Activated naive CD4-positive, alpha-beta T cell treated with anti-CD3 and anti-CD28 coated beads for 36 hours (primary cell): ENCODE measurements around the gene SDHA. TPM values are rescaled to one million over a fixed set of nuclear protein-coding genes. Genes with fewer than 3 reads are reported as not detected.
A peak's percentile ranks its signal among the peaks of the same experiment; 100 is the strongest.
"Not testable (repeated sequence)": the region's sequence is repeated elsewhere in the genome, so short reads cannot be mapped to it uniquely, and the experiment has no call there.

Source experiments
- CTCF ChIA-PET: fragments of 350-600 bp; sonication (Branson Sonifier 250); formaldehyde crosslinking; loops from one replicate; lab custom pipeline; 2021; ENCODE audit warnings: antibody characterized with exemption; lab: Charles Lee
- DNase-seq: peaks from one replicate; pipeline ENCODE4 v3.0.0-alpha.2; 2020
- H3K27ac Mint-ChIP-seq: one replicate; pipeline ENCODE4 v1.8.0; 2021; ENCODE audit warnings: mild to moderate bottlenecking, mixed read lengths
- H3K27me3 Mint-ChIP-seq: one replicate; pipeline ENCODE4 v1.8.0; 2021; ENCODE audit warnings: low read depth, mixed read lengths
- H3K36me3 Mint-ChIP-seq: one replicate; pipeline ENCODE4 v1.8.0; 2021; ENCODE audit warnings: low read depth, mixed read lengths
- H3K4me1 Mint-ChIP-seq: one replicate; pipeline ENCODE4 v1.8.0; 2021; ENCODE audit warnings: low read depth, mixed read lengths
- H3K4me3 Mint-ChIP-seq: one replicate; pipeline ENCODE4 v1.8.0; 2021; ENCODE audit warnings: mild to moderate bottlenecking, moderate library complexity, mixed read lengths
- H3K9me3 Mint-ChIP-seq: one replicate; pipeline ENCODE4 v1.8.0; 2021; ENCODE audit warnings: mixed read lengths
- intact Hi-C: fragments of 100-400 bp; cut with micrococcal nuclease; formaldehyde crosslinking; loops from one replicate; pipeline ENCODE4 v1.15.1; 2023
- total RNA-seq, 2 experiments: library from RNA; stranded (reverse); gene quantifications; one replicate each; pipeline ENCODE4 v1.2.3, GENCODE V29; 2021

SDHA gene
- total RNA-seq, 2 experiments from 2014 or later, result 133 to 136 TPM

- CTCF ChIA-PET, H3K9me3 Mint-ChIP-seq, DNase-seq, H3K27me3 Mint-ChIP-seq, intact Hi-C loops, H3K4me1 Mint-ChIP-seq, H3K4me3 Mint-ChIP-seq, H3K27ac Mint-ChIP-seq: not testable (repeated sequence)
- H3K36me3 Mint-ChIP-seq, result peaks cover 14% of the 10 kb centered on the region
These were observed 45.3 kb downstream of the SDHA start for GRCh38 chr5:263275-263974.

DNA sequence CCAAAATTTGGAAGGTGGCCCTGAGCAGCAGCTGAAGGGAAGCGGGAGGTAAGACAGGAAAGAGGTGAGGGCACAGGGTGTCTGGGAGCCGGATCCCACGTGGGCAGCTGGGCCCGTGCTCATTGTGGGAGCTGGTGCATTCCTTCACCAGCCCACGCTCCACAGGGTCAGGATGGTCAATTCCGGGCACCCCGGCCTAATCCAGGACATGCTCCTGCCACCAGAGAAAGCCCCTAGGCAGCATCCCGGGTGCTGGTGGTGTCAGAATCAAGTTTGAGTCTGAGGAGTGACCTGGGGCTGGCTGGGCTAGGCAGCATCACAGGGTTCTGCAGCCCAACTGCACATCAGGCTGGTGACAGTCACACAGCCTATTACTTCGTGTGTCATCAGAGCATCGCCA, 46.2 kb downstream of the SDHA start:
- Mint-ChIP-seq H3K4me3 (no peak overlapping the region), H3K4me1 (peaks cover 5% of the 10 kb centered on the region), H3K36me3 (peaks cover 10% of the 10 kb centered on the region), H3K27ac (no peak overlapping the region), H3K27me3 (no peaks in the 10 kb centered on the region), H3K9me3 (peaks cover 2% of the 10 kb centered on the region)
- DNase-seq, result no peak
- CTCF ChIA-PET, result no interaction called here
- intact Hi-C loops, result no loop called here

DNA sequence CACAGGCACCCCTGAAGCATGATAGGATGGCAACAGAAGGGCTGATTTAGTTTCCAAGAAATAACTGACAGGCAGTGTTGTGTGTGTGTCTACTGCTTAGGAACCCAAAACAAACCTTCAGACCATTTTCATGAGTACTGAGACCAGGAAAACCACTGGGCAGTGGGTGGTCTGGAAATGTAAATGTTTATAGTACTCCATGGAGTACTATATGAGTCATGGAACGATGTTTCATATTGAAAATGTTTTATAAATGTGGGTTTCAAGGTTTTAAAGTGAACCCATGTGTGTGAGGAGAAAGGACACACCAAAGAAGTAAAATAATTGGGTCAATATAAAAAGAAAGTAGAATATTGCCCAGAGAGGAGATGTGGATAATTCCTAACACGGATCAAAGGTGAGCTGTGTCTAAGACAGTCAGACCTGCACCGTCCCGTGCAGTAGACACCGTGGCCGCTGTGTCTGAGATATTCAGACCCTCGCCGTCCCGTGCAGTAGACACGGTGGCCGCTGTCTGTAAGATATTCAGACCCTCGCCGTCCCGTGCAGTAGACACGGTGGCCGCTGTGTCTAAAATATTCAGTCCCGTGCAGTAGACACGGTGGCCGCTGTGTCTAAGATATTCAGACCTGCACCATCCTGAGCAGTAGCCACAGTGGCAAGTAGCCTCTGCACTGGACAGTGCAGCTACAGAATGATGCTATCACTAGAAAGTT, 48.3 kb downstream of the SDHA start:
- DNase-seq, H3K27ac Mint-ChIP-seq, intact Hi-C loops, CTCF ChIA-PET, H3K27me3 Mint-ChIP-seq, H3K9me3 Mint-ChIP-seq, H3K4me3 Mint-ChIP-seq: not testable (repeated sequence)
- H3K36me3 Mint-ChIP-seq, result peaks cover 10% of the 10 kb centered on the region
- peaks cover 13% of the 10 kb centered on the region for H3K4me1 Mint-ChIP-seq

- CTCF ChIA-PET, result no interaction called here
- no peak overlapping the region for H3K27ac Mint-ChIP-seq
These were observed 49.6 kb downstream of the SDHA start for GRCh38 chr5:267716-268115.

GRCh38 chr5:270340-270739, 52.2 kb downstream of the SDHA start:
- peak overlapping the region; percentile 88 for H3K4me3 Mint-ChIP-seq
- no peak for DNase-seq
- CTCF ChIA-PET, result no interaction called here
- H3K9me3 Mint-ChIP-seq, result no peaks in the 10 kb centered on the region
- peaks cover 18% of the 10 kb centered on the region for H3K36me3 Mint-ChIP-seq
- H3K27me3 Mint-ChIP-seq, result no peaks in the 10 kb centered on the region
- H3K4me1 Mint-ChIP-seq, result peaks cover 38% of the 10 kb centered on the region
- peak overlapping the region; percentile 69 for H3K27ac Mint-ChIP-seq
- intact Hi-C loops, result loop anchor here (2.0 to 5.0 kb wide), 3 partner anchors 122 to 1362 kb away; partner anchors contain the start of gene CEP72

More at GRCh38 chr5:267716-268115, 49.6 kb downstream of the SDHA start:
- intact Hi-C loops, result no loop called here
- Mint-ChIP-seq H3K4me3 (no peak overlapping the region), H3K4me1 (peaks cover 15% of the 10 kb centered on the region), H3K27me3 (no peaks in the 10 kb centered on the region), H3K9me3 (no peaks in the 10 kb centered on the region), H3K36me3 (peaks cover 8% of the 10 kb centered on the region)
- no peak for DNase-seq

DNA sequence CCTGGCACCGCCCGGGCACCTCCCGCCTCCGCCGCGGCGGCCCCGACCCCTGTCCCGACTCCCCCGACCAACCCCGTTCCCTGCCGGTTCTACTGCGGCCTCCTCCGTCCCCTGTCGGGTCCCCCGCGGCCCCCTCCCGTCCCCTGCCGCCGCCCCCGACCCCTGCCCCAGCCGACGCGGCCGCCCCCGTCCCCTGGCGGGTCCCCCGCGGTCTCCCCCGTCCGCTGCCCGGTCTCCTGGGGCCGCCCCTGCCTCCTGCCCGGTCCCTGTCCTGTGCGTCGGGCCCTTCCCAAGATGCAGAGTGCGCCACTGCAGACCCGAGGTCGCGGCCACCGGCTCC, 53.7 kb downstream of the SDHA start:
- Mint-ChIP-seq H3K36me3 (peaks cover 23% of the 10 kb centered on the region), H3K4me1 (peaks cover 36% of the 10 kb centered on the region), H3K4me3 (peak overlapping the region; percentile 88)
- H3K27me3 Mint-ChIP-seq, CTCF ChIA-PET, H3K27ac Mint-ChIP-seq, DNase-seq, H3K9me3 Mint-ChIP-seq: not testable (repeated sequence)
- intact Hi-C loops, result loop anchor here (1.0 to 5.0 kb wide), 5 partner anchors 53 to 1361 kb away; partner anchors contain the start of genes CCDC127, CEP72 and SDHA

DNA sequence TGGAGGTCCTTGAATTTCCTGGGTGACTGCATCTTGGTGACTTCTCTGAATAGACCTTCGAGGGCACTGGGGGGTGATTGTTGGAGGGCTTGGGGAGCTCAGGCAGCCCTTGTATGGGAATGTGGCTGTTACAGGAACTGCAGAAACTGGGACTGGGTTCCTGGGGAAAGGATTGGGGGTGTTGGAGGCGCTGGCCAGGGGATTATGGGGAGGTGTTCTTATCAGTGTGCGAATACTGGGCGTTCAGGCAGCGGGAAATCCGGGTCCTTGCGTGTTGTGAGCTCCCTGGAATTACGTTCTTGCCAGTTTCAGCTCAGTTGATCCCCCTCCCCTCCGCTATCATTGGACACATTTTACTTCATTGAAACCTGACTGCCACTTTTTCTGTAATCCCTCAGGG, 55.0 kb downstream of the SDHA start:
- DNase-seq, H3K27me3 Mint-ChIP-seq, CTCF ChIA-PET, H3K9me3 Mint-ChIP-seq, H3K27ac Mint-ChIP-seq: not testable (repeated sequence)
- Mint-ChIP-seq H3K36me3 (peaks cover 23% of the 10 kb centered on the region), H3K4me1 (peaks cover 36% of the 10 kb centered on the region), H3K4me3 (peak overlapping the region; percentile 86)
- intact Hi-C loops, result loop anchor here (5.0 kb wide), 2 partner anchors 339 to 1359 kb away; partner anchors contain the start of gene CEP72

DNA sequence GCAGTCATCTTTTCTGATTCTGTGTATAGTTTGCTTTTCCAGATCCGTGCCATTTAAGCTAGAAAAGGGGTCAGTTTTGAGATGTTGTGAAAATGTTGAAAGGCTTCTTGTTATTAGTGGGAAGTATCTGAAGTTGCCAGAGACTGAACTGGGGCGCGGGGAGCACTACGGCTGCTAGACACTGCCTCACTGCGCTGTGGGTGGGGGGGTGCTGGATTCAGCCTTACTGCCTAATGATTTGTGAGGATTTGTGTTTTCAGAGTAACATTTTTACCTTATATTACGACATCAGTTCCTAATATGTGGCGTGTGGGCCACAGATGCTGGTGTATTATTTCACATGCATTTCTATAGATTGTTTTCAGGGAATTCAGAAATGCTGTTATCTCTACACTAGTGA, 55.4 kb downstream of the SDHA start:
- CTCF ChIA-PET, H3K9me3 Mint-ChIP-seq, H3K27ac Mint-ChIP-seq, DNase-seq, H3K27me3 Mint-ChIP-seq: not testable (repeated sequence)
- Mint-ChIP-seq H3K4me1 (peaks cover 39% of the 10 kb centered on the region), H3K4me3 (peak overlapping the region; percentile 86), H3K36me3 (peaks cover 24% of the 10 kb centered on the region)
- intact Hi-C loops, result loop anchor here (5.0 kb wide), 2 partner anchors 339 to 1359 kb away; partner anchors contain the start of gene CEP72

GRCh38 chr5:274346-274745, 56.2 kb downstream of the SDHA start:
- H3K27me3 Mint-ChIP-seq, H3K9me3 Mint-ChIP-seq, H3K27ac Mint-ChIP-seq, CTCF ChIA-PET, DNase-seq, H3K4me3 Mint-ChIP-seq: not testable (repeated sequence)
- Mint-ChIP-seq H3K4me1 (peaks cover 43% of the 10 kb centered on the region), H3K36me3 (peaks cover 25% of the 10 kb centered on the region)
- intact Hi-C loops, result loop anchor here (5.0 kb wide), 2 partner anchors 338 to 1358 kb away; partner anchors contain the start of gene CEP72

GRCh38 chr5:278646-279045, 60.5 kb downstream of the SDHA start:
- no peaks in the 10 kb centered on the region for H3K27me3 Mint-ChIP-seq
- intact Hi-C loops, result no loop called here
- CTCF ChIA-PET, result no interaction called here
- H3K4me1 Mint-ChIP-seq, result peaks cover 58% of the 10 kb centered on the region
- H3K9me3 Mint-ChIP-seq, result no peaks in the 10 kb centered on the region
- no peak overlapping the region for H3K27ac Mint-ChIP-seq
- H3K4me3 Mint-ChIP-seq, result no peak overlapping the region
- H3K36me3 Mint-ChIP-seq, result peaks cover 26% of the 10 kb centered on the region
- no peak for DNase-seq

DNA sequence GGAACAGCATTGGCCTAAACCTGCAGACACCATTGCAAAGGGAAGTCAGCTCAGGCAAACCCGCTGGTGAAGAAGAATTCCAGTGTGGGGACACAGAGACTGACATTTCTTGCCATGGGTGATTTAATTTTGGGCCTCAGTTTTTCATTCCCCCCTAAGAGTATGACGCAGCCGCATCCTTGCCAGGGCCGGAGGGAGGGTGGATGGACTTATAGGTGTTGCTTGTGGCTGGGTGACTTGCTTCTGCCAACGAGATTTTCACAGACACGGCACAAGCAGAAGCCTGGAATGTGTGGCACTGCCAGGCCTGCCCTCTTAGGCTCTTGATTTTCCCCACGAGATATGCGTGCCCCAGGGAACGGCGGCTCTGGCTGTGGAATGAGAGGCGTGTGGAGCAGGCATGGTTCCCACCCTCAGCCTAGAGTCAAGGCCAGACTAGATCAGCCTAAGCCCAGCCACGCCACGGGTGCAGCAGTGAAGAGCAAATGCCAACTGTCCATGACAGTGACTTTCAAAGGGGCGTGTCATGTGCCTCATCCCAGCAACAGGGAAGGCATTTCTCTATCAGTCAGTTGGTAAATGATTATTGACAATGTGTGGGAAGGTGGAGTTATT, 61.0 kb downstream of the SDHA start:
- H3K9me3 Mint-ChIP-seq, H3K4me3 Mint-ChIP-seq, H3K27me3 Mint-ChIP-seq, DNase-seq, H3K27ac Mint-ChIP-seq, CTCF ChIA-PET, intact Hi-C loops: not testable (repeated sequence)
- Mint-ChIP-seq H3K4me1 (peaks cover 57% of the 10 kb centered on the region), H3K36me3 (peaks cover 25% of the 10 kb centered on the region)

GRCh38 chr5:285991-286557, 68.0 kb downstream of the SDHA start:
- Mint-ChIP-seq H3K27ac (no peak overlapping the region), H3K9me3 (no peaks in the 10 kb centered on the region), H3K36me3 (peaks cover 31% of the 10 kb centered on the region), H3K27me3 (no peaks in the 10 kb centered on the region), H3K4me1 (peaks cover 42% of the 10 kb centered on the region), H3K4me3 (no peak overlapping the region)
- CTCF ChIA-PET, result no interaction called here
- DNase-seq, result no peak
- intact Hi-C loops, result no loop called here
